ENCODE data around the gene ITGB4.

The ITGB4 gene

GRCh38 chr17:75791254-75791653, 70.0 kb downstream of the ITGB4 start:
- DNase-seq = no peak

DNA sequence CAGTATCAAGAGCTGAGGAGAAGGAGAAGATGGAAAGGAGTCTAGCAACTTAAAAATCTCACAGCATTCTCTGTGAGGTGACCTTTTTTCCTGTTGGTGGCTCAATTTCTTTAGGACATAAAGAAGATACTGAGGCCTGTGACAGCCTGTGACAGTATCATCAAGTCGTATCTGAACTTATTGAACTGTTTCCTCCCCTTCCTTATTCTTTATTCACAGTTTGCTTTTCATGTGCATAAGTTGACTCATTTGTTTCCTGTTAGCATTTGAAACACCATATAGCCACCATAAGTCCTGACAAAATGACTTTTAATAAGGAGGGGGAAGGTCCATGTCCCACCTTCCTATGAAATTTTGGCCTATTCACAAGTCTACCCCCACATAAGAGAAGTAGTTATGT, 72.2 kb downstream of the ITGB4 start:
- no peak for DNase-seq

GRCh38 chr17:75795820-75796607, 74.8 kb downstream of the ITGB4 start:
- DNase-seq = no peak

DNA sequence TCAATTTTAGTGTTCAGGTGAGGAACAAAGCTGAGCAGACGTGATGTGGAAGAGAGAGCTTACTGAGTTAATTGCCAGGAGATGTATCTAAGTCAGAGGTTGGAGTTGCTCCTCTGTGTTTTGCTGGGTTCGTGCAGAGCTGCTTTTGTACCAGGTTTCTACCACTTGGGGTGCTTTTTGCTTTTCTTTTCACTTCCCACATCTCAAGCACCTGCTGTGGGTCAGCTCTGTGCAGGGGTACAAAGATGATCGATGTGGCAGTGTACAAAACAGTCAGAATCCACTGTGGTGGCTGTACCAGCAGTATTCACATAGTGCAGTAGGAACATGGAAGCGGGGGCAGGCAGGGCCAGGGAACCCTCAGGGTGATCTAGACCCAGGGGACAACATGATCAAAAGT, 78.1 kb downstream of the ITGB4 start:
- DNase-seq = no peak

DNA sequence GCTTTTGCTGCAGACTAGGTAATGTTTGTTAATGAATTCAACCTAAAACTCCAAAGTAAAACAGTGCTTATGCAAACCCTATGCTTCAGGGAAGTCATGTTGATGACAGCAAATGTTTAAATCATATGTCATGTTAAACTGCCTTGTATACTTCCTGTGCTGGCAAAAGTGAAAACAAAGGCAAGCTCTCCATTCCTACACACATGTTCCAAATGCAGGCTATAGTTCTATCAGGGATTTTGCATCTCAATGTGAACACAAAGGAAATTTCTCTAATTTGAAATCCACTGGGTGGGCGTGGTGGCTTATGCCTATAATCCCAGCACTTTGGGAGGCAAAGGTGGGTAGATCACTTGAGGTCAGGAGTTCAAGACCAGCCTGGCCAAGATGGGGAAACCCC, 82.6 kb downstream of the ITGB4 start:
- DNase-seq = no peak

- DNase-seq = no peak
These were observed 85.7 kb downstream of the ITGB4 start for GRCh38 chr17:75806822-75807500.

Measured in suppressor macrophage (primary cell).